ENCODE results near the gene ATP13A2. TPM values are rescaled to one million over a fixed set of nuclear protein-coding genes. Genes with fewer than 3 reads are reported as not detected.
A peak's percentile ranks its signal among the peaks of the same experiment; 100 is the strongest.

The ATP13A2 gene
- total RNA-seq, 1 experiment from 2014 or later, result 47.2 TPM

DNA sequence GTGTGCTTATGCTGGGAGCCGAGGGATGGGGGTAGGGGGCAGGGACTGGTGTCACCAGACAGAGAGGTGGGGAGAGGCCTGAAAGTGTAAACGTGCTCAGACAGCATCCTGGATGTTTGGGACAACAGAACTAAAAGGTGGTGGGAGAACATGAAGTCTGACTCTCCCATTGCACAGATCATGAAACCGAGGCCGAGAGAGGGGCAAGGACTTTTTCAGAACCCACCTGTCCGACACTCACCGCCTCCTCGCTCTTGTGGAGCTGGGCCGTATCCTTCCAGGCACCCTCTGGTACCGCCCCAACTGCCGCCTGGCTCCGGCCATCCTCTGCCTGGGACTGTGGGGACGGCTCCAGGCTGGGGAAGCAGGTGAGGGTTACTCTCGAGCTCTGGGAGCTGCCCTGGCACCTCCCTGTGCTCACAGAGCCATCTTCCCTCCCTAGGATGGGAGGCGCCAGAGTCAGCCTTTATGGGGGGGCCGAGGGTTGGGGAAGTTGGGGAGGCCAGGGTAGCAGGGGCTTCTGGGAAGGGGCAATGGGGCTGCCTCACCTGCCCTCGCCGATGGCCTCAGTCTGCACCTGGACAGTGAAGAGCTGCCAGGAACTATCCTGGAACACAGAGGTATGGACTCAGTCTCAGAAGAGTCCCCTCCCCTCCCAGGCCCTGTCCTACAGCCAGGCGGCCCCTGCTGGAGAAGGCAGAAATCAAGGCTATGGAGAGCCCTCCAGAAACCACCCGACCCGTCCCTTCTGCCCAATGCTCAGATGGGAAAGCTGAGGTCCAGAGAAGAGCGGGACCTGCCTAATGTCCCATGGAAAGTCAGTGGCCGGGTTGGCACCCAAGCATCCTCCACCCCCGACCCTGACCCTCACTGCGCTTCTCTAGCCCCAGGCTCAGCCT is 7.0 kb downstream of the ATP13A2 start:
- DNase-seq (ENCODE audit: low read depth), result peak; percentile 51

DNA sequence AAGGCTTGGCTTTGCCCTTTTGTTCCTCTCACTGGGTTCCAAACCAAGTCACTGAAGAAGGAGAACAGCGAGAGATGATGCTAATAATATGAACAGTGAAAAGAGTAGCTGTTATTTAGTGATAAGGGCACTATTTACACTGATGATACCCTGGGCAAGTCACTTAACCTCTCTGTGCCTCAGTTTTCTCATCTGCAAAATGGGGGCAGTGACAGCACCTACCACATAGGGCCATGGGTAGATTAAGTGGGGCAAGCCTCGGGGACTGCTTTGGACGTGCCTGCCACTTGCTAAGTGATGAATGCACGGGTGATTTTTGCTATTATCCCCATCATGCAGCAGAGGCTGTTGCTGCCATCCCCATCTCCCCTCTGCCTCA is 9.2 kb downstream of the ATP13A2 start:
- no peak for DNase-seq (ENCODE audit: low read depth)

DNA sequence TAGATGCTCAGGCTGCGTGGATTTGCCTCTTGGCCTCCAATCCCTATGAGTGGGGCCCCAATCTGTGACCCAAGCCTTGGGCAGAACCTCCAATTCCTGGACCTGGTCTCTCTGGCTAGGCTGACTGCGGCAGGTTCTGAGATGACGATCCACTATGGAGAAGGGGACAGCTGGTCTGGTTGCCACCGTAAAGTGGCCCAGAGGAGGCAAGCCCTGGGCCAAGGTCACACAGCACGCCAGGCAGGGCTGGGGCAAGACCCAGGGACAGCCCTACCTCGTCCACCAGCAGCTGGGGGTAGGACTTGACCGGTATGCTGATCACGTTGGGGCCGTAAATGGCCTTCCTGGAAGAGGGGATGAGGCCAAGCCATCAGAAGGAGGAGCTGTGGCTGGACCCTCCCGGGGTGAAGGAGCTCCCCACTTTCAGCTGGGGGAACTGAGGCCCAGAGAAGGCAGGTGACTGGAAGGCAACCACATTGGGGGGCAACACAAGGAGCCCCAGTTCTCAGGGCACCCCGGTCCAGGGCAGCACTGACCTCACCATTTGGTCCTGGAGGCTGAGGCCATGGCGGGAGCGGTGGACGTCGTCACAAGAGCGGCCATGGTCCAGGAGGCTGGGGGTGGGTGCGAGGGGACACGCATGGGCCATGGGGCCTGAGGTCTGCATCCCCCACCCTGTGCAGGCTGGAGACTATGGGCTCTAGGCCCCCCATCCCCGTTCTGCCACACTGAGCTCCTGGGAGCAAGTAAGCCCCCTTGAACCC is 9.8 kb downstream of the ATP13A2 start:
- no peak for DNase-seq (ENCODE audit: low read depth)

DNA sequence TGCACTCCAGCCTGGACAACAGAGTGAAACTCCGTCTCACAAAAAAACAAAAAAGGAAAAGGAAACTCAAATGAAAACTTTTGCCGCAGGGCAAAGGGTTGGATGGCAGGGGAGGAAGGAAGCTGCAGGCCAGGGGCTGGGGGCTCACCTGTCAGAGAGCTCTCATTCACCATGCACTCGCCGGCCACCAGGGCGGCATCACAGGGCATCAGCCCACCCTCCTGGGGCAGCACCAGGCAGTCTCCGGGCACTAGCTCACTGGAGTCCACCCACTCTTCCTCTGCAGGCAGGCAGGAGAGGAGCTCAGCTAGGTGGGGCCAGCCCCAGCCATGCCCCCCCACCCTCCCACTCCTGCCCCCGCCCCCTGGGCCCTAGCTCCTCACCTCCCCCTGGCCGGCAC is 11.9 kb downstream of the ATP13A2 start:
- DNase-seq (ENCODE audit: low read depth), result no peak

DNA sequence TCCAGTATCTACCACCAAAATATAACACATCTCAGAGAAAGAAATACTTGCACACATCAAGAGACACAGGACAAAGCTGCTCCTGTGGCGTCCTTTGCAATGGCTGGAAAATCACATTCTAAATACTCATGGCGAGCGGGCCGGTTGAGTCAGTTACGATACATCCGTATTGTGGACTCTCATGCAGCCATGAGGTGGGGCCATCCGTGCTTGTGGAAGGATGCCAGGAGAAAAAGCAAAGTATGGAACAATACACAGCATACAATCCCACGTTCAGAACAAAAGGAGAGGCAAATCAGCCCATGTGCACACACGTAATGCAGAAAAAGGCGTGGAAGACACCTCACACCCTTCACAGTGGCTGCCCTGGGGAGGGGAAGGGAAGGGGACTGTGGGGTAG is 13.1 kb downstream of the ATP13A2 start:
- DNase-seq (ENCODE audit: low read depth), result no peak

DNA sequence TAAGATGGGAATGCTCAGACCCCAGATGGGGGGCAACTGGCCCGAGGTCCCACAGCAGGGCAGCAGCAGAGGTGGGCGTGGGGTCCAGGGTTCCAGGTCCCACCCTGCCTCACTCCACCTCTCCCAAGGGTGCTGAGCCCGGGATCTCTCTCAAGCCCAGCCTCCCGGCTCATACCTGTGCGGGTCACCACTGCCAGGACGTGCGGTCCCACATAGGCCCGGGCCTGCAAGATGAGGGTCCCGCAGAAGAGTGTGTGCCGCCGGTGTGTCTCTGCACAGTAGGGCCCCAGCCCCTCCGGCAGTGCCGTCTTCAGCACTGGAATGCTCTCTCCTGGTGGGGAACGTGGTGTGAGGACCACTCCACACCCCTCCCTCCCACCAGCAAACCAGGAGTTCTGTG is 14.9 kb downstream of the ATP13A2 start:
- DNase-seq (ENCODE audit: low read depth), result no peak

DNA sequence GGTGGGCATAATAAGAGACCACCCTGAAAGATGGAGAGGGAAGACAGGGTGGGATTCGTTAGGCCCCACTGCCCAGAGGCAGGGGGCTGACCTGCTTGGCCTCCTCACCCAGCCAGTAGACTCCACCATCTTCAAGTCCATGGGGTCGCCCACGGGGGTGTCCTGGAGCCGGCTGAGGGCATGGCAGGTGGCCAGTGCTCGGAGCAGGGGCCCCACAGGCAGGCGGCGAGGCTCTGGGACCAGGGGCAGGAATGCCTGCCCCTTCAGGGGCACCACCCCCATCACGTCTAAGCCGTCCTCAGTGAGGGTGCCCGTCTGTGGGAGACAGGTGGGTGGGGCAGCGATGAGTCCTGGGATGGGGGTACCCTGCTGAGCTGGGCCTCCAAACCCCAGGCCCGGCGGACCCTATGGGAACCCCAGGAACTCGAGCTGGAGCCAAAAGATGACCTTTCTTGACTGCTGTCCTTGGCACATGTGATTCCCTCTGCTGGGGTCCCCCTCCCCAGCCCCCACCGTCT is 18.1 kb downstream of the ATP13A2 start:
- DNase-seq (ENCODE audit: low read depth), result no peak

DNA sequence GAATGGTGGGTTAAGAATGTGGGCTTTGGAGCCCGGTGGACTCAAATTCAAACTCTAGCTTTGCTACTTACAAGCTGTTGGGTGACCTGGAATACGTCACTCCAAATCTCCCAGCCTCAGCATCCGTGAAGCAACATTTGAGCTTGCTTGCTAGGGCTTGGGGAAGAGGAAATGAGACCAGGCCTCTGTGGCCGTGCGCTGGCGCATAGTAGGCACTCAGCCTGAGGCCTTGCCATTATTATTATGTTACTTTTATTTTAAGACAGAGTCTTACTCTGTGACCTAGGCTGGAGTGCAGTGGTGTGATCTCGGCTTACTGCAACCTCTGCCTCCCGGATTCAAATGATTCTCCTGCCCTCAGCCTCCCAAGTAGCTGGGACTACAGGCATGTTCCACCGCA is 19.1 kb downstream of the ATP13A2 start:
- no peak for DNase-seq (ENCODE audit: low read depth)

DNA sequence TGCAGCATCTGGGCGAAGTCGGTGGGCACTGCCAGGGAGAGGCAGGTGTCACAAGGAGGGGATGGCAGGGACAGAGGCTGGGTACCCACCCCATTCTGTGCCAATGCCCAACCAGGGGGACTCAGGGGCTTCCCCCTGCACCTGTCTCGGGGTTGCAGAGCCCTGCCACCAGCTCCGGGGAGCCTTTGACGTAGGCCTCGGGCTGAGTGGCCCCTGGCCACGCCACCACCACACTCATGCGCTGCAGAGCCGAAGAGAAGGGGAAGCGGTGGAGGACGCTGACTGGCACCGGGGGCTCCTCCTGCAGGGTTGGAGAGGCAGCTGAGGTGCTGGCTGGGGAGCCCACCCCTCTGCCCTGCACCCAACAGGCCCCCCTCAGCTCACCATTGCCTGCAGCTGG is 19.6 kb downstream of the ATP13A2 start:
- DNase-seq (ENCODE audit: low read depth), result no peak

DNA sequence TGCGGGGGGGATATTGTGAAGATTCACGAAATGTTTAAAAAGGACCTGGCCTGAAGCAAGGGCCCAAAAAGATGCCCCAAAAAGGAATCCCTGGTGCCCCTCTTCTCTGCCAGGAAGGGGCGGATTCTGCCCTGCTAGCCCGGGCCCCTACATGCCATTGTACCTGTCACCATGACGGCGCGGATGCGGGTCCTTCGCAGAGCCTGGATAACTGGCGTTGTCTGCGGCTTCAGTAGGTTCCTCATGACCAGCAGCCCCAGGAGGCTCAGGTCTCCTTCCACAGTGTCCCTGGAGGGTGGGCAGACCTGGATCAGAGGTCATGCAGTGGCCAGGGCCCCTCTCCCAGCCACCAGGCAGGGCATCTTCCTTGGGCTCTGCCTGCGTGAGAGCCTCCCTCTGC is 20.2 kb downstream of the ATP13A2 start:
- DNase-seq (ENCODE audit: low read depth), result no peak

DNA sequence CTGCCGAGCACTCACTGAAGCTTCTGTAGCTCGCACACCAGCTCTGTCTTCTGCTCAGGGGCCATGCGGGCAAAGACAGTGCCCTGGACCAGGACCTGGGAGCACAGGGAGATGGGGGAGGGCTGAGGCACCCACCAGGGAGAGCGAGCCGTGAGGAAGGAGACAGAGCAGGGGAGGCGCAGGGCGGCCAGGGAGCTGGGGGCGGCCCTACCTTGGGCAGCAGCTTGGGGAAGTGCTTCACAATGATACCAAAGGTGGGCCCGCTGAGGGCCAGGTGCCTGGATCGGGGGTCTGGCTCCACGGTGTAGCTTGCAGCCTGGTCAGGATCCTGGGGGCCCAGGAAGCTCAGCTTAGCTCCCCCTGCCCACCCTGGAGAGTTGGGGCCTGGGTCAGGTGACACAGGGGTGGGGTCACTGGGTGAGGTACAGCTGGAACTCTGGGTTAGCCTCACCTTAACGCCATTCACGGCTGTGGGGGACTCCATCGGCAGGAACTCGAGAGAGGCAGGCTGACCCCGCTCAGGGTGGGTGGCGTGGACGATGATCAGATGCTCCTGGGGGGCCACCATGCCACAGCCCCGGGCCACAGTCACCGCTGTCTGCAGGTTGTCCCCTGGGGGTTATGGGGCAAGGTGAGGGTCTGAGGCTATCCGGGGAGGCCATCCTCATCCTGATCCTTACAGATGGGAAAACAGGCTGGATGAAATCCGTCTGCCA is 21.9 kb downstream of the ATP13A2 start:
- DNase-seq (ENCODE audit: low read depth), result no peak

DNA sequence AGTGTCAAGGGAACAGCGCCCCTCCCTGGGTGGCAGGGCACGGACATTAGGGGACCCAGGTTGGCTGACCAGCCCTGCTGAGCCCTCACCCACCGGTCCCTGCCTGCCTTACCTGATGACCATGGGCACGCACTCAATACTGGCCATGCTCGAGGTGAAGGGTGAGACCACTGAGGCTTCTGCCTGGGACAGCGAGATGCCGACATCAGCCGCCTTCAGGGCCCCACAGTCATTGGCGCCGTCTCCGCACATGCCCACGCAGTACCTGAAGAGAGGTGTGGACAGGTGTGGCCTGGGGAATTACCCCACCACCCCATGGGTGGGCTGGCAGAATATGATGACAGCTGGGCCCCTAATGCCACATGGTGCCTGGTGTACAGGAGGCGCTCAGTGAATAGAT is 23.5 kb downstream of the ATP13A2 start:
- DNase-seq (ENCODE audit: low read depth), result no peak

DNA sequence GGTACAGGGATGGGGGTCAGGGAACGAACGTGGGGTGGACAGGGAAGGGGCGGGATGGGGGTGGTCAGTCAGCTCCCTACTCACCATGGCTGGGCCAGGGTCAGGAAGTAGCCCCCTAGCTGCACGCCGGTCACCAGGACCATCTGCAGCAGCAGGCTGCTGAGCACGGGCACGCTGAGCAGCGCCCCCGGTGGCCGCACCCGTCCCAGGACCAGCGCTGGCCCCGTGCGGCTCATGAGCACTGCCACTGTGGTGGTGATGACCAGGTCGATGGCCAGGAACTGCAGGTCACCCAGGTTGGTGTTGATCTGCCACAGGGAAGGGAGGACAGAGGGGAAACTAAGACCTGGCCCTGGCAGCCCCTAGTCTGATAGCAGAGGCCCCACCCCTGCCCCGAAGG is 24.8 kb downstream of the ATP13A2 start:
- DNase-seq (ENCODE audit: low read depth), result peak; percentile 59

DNA sequence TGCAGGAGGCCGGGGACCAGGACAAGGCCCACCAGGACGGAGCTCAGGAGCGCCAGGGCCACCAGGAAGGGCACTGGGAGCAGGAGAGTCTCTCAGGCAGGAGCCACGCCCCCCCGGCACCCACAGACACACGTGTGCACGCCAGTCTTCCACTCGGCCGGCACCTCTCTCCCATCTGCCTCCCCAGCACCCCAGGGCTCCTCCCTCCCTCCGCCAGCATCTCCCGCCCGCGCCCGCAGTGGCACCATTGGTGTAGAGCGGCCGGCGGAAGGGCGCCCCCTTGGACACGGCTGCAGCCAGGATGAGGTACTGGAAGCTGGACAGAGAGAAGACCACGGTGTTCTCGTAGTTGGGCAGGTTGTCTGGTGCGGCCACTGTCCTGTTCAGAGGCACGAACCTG is 25.2 kb downstream of the ATP13A2 start:
- DNase-seq (ENCODE audit: low read depth), result no peak

DNA sequence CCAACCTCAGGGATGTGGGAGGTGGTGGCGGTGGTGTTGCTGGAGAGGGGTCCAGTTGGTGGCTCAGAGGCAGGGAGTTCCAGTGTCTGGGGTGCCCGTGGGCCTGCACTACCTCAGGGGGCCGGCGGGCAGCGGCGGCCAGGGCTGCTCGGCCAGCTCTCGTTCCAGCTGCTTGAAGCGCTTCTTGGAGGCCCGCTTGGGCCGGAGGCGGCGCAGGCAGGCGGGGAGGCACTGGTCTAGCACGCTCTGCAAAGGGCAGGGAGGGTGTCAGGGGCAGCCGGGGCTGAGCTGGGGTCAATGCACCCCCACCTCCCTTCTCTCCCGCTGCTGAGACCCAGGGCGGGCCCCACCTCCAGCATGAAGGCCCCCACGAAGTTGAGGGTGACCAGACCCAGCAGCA is 25.6 kb downstream of the ATP13A2 start:
- DNase-seq (ENCODE audit: low read depth), result no peak

DNA sequence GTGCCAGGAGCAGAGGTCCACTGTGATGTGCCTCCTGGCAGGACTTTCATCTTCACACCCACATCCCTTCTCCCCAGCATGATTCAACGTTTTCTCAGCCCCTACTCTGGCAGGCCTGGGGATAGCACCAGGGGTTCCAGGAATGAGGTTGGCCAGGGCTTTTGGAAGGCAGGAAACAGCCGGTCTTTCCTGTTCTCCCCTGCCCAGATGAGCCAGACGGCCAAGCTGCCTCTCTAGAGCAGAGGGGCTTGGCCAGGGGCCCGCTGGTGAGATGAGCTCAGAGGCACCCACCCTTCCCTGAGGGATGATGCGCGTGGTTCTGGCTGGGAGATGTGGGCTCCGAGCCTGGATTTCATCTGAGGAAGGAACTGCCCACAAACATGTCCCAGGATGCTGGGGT is 27.0 kb downstream of the ATP13A2 start:
- DNase-seq (ENCODE audit: low read depth), result peak; percentile 97

DNA sequence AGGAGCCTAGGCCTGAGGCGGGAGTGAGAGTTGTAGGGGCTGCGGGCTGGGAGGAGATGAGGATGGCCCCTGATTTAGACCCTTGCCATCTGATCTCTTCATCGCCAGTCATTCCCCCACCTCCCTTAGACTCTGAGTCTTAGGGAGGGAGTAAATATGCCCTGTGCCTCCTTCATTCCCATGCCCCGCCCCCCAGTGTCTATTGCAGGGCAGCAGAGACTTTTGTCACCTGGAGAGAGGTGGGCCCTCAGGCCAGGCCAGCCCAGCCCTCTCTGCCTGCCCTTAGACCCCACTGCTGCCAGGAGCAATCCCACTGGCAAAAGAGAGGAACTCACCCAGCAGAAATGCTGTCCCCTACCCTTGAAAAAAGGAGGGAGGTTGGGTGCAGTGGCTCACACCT is 28.1 kb downstream of the ATP13A2 start:
- DNase-seq (ENCODE audit: low read depth), result no peak

DNA sequence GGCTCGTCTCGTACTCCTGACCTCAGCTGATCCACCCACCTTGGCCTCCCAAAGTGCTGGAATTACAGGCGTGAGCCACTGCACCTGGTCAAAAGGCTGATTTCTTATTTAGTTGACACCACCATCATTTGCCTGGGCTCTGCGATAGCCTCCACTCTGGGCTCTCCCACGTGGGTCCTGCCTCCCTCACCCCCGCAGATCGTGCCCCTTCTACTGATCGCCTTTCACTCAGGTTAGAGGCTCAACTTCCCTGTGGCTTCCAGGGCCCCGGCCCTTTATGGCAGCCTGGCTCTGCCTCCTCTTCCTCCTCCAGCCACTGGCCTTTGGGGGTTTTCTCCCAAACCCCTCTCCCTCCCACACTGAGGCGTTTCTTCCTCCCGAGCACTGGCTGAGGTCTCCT is 28.8 kb downstream of the ATP13A2 start:
- no peak for DNase-seq (ENCODE audit: low read depth)

DNA sequence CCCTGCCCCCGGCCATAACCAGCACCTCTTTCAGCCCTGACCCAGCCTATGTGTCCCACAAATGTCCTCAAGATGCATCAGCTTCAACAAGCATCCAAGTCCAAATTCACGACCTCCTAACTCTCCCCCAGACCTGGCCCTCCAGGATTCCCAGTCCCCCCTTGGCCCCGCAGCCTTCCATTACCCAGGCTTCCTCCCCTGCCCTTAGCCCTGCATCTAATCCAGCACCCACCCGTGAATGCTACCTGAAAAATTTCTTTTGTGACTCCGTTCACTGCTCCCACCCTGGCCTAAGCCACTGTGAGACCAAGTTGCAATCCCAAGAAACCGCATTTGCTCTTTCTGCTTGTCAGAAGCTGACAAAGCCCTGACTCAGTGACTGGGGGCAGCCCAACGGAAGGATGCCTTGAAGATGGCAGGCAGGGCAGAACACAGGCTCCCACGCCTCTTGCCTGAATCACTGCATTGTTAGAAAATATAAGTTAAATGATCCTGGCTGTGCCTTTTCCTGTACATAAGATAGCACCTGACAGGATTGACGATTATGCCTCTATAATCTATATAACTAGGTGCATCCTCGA is 30.4 kb downstream of the ATP13A2 start:
- peak; percentile 96 for DNase-seq (ENCODE audit: low read depth)

DNA sequence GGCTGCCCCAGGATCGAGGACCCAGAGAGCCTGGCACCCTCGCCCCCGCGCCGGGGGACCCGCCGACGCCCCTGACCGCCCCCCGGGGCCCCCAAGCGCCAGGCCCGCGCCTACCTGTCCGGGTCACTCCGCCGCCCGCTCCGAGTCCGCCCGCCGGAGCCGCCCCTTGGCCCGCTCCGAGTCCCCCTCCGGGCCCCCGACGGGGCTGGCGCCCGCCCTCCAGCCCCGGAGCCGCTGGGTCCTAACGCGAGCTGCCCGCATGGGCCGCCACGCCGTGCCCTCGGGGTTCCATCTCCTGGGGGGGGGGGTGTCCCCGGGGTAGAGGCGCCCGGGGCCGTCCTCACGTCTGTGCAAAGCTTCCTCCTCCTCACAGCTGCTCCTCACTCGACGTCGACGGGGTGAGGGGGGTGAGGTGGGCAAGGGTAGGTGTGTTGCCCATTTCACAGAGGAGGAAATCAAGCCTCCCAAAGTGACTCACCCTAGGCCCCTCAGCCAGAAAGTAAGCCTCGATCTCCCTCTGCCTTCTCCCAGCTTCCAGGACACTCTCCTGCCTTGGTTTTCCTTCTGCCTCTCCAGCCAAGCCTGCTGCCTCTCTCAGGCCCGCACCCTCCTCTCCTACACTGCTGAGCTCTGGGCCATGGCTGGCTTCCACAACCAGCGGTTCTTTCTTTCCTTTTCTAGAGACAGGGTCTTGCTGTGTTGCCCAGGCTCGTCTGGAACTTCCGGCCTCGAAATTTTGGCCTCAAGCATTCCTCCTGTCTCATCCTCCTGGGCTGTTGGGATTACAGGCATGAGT is 31.1 kb downstream of the ATP13A2 start, which contains the start of gene MFAP2:
TSS of gene MFAP2 (minus strand) at position 148 of the 796 bp plus-strand sequence. CDS start 2,347 bp downstream, outside the sequence.
- DNase-seq (ENCODE audit: low read depth), result peak; percentile 57
